ENCODE measurements around the gene TPH2.

TPH2 gene

GRCh38 chr12:72017054-72017651, 78.5 kb downstream of the TPH2 start:
- in situ Hi-C loops (cut with HindIII; ENCODE audit: low pct_ligation_motif_present, low pct_unique_long_range_greater_than_20kb, low sequenced_read_pairs): no loop called here
- peak; percentile 74 for DNase-seq

DNA sequence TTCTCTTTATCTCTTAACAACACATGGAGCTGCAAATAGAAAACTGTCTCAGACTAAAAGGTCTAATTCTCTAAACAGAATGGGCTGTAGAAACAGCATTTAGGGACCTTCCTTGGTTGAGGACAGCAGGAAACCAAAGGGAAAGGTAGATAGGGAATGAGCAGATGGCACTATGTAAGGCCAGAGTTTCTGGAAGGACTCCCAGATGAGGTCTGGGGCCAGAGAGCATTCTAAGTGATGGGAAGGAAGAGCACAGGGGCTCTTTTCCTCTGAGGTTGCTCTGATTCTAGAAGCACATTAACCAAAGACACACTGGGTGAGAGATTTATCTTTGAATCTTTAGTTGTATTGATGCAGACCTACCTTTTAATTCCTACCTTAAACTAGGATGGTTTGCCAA, 79.4 kb downstream of the TPH2 start:
- no peak for DNase-seq
- in situ Hi-C loops (cut with HindIII; ENCODE audit: low pct_ligation_motif_present, low pct_unique_long_range_greater_than_20kb, low sequenced_read_pairs): no loop called here

DNA sequence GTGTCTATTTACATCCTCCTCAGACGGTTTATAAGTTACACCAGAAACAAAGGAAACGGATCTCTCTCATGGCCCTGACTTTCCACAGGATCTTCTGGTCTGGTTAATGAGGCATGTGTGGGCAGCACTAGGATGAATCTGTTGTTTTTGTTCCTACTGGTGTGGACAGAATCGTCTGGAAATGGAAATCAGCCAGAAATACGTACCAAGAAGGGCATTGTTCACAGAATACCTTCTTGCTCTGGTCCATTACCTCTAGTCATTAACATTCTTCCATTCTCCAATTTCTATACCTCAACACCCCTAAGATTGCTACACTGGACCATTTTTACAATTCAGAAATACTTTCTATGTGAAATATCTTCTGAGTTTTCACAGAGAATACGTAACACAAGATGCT, 86.0 kb downstream of the TPH2 start:
- in situ Hi-C loops (cut with HindIII; ENCODE audit: low pct_ligation_motif_present, low pct_unique_long_range_greater_than_20kb, low sequenced_read_pairs): no loop called here
- no peak for DNase-seq

DNA sequence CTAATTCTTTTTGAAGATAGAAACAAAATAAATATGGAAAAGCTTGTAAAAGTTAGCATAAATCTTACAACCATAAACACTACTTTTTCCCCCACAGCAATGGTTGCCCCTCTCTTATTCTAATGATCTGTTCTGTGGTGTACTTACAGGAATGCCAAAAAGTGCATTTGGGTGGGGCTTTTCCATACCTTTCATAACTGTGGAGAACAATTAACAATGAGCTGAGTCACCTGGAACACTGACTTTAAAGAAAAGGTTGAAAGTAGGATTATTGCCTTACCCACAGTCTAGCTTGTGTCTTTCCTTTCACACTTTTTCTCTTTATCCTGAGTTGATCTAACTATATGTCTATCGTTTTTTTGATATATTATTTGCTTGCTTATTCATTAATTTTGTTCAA, 86.9 kb downstream of the TPH2 start:
- in situ Hi-C loops (cut with HindIII; ENCODE audit: low pct_ligation_motif_present, low pct_unique_long_range_greater_than_20kb, low sequenced_read_pairs): no loop called here
- DNase-seq: no peak

DNA sequence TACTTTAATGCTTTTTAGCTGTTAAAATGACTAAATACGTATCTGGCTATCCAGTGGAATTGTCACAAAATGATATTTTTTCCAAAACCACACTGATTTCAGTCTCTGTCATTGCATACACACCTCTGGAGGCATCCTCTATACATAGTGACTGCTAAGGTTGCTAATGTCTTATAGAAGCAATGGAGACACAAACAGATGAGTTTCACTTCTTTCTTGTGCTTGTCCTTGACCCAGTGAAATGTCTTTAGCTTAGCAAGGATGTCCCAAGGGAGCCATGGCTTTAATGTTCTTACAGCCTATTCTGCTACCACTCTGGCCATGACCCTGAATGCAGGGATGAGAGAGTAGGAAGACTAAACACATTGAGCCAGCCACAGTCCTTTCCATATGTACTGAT, 90.3 kb downstream of the TPH2 start:
- no peak for DNase-seq
- in situ Hi-C loops (cut with HindIII; ENCODE audit: low pct_ligation_motif_present, low pct_unique_long_range_greater_than_20kb, low sequenced_read_pairs): no loop called here

- in situ Hi-C loops (cut with HindIII; ENCODE audit: low pct_ligation_motif_present, low pct_unique_long_range_greater_than_20kb, low sequenced_read_pairs): no loop called here
- DNase-seq: no peak
These were observed 91.6 kb downstream of the TPH2 start for GRCh38 chr12:72030277-72030676.

DNA sequence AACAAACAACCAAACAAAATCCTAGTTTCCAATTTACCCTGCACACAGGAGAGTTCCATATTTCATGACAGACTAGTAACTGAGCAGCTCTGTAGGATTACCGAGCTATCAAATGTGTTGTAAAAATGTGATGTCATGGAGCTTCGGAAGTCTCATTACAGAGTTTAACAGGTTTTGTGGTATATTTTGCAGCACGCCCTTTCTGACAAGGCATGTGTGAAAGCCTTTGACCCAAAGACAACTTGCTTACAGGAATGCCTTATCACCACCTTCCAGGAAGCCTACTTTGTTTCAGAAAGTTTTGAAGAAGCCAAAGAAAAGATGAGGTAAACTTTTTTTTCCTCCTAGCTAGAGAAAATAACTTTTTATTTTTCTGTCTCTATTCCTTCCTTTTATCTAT, 92.4 kb downstream of the TPH2 start:
- in situ Hi-C loops (cut with HindIII; ENCODE audit: low pct_ligation_motif_present, low pct_unique_long_range_greater_than_20kb, low sequenced_read_pairs): no loop called here

DNA sequence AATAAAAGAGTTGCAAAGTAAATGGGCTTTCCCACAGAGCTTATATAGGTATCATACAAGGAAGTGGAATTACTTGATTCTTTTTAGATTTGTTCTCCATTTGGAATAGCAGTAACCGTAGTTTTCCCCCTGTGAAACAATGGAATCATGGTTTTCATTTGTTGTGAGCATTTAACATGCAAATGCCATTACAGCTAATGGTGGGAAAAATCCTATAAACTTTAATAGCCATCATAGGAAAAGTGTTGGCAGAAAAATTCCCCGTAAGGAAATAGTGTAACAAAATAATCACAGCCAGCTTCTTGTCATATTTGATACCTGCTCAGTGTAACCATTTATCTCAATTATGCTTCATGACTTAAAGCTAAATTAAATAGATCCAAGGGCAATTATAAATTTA, 95.3 kb downstream of the TPH2 start:
- in situ Hi-C loops (cut with HindIII; ENCODE audit: low pct_ligation_motif_present, low pct_unique_long_range_greater_than_20kb, low sequenced_read_pairs): no loop called here
- no peak for DNase-seq

More for the DNA sequence above, 92.4 kb downstream of the TPH2 start:
- no peak for DNase-seq

GRCh38 chr12:72035625-72036024, 97.0 kb downstream of the TPH2 start:
- no peak for DNase-seq
- in situ Hi-C loops (cut with HindIII; ENCODE audit: low pct_ligation_motif_present, low pct_unique_long_range_greater_than_20kb, low sequenced_read_pairs): no loop called here

- in situ Hi-C loops (cut with HindIII; ENCODE audit: low pct_ligation_motif_present, low pct_unique_long_range_greater_than_20kb, low sequenced_read_pairs): no loop called here
These were observed 97.7 kb downstream of the TPH2 start for GRCh38 chr12:72036393-72036792.

DNA sequence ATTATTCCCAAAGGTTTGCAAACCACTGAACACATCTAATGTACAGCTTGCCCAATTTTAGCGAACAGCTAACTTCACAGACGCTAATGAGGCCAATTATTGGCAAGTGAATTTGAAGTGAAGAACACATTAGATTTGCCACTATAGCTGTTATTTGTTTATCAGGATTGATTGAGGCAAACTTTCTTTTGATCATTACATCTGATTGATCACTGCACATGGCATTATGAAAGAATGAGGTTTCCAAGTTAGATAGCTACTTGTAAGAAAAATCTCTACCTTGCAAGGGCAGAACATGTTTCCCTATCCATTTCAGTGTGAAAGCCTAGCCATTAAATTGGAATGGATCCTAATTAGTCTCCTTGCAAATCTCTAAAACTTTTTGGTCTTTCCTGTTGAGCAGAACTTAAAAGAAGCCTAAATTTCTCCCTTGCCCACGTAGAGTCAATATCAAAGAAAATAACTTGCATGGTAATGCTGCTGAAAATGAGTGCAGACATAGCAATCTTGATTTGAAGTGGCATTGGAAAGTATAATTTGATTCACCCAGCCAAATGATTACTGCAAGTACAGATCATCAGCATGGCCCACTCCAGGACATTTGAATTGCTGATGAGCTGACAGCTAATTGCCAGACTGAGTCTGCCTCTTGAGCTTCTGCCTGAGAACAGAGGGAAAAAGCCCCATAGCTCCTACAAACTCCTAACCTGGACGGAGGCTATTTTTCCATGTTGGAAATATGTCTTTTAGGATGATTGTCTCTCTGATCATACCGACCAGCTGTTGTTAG, 98.6 kb downstream of the TPH2 start:
- no peak for DNase-seq
- in situ Hi-C loops (cut with HindIII; ENCODE audit: low pct_ligation_motif_present, low pct_unique_long_range_greater_than_20kb, low sequenced_read_pairs): no loop called here

More at GRCh38 chr12:72036393-72036792, 97.7 kb downstream of the TPH2 start:
- DNase-seq: no peak

DNA sequence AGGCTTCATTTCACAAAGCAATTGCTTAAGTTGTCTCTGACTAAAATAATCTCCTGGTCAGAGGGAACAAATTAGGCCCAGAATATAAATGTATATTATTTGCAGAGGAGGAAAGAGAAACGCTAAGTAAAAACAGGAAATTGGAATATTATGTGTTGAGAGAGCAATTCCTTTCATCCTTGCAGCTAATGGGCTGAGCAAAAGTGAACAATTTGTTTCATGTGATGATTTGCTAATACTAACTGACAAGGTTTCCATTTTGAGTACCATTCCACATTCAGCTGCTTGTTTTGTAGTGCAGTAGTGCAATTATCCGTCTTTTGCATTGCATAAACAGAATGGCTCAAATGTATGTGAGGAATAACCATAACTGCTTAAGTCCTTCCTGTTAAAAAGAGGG, 103.2 kb downstream of the TPH2 start:
- in situ Hi-C loops (cut with HindIII; ENCODE audit: low pct_ligation_motif_present, low pct_unique_long_range_greater_than_20kb, low sequenced_read_pairs): no loop called here
- no peak for DNase-seq

DNA sequence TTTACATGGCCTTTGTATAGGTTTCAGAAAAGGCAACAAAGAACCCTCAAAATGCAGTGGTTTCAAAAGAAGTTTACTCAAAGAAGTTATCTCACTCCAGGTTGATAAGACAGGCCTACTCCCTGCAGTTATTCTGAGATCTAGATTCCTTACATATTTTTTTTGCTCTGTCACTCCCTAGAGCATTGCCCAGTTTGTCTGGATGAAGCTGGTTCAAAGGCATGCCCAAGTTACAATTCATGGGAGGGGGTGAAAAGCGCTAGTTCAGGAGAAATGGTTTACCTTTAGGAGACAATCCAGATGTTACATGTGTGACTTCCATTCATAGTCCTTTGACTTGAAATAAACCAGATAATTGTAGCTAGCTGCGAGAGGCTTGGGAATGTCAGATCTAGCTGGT, 115.0 kb downstream of the TPH2 start:
- no peak for DNase-seq
- in situ Hi-C loops (cut with HindIII; ENCODE audit: low pct_ligation_motif_present, low pct_unique_long_range_greater_than_20kb, low sequenced_read_pairs): no loop called here

- DNase-seq: no peak
- in situ Hi-C loops (cut with HindIII; ENCODE audit: low pct_ligation_motif_present, low pct_unique_long_range_greater_than_20kb, low sequenced_read_pairs): no loop called here
These were observed 115.9 kb downstream of the TPH2 start for GRCh38 chr12:72054511-72054910.

DNA sequence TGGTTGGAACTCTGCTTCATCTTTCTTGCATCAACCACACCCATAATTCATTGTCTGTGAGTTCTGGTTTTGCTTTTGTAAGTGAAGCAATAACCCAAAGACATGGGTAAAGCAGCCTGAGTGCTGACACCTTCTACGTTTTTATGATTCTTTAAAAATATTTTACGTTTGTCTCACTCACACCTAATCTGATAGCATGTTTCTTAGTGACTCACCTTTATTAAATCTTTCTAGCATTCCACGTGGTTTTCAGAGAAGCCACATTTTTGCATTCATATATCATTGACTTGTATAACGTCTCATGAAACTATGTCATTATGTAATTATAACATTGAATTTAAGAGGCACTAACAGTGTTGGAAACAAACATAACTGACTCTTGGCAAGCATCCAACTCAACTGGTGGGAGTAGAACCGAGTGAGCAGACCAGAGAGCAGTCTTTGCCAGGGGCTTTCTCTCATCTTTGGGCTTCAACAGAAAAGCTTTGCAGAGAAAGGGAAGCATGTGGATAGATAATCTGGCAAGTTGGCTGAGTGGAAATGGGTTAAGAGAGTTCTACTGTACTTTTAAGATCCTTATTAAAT, 118.8 kb downstream of the TPH2 start:
- peak; percentile 11 for DNase-seq
- in situ Hi-C loops (cut with HindIII; ENCODE audit: low pct_ligation_motif_present, low pct_unique_long_range_greater_than_20kb, low sequenced_read_pairs): no loop called here

DNA sequence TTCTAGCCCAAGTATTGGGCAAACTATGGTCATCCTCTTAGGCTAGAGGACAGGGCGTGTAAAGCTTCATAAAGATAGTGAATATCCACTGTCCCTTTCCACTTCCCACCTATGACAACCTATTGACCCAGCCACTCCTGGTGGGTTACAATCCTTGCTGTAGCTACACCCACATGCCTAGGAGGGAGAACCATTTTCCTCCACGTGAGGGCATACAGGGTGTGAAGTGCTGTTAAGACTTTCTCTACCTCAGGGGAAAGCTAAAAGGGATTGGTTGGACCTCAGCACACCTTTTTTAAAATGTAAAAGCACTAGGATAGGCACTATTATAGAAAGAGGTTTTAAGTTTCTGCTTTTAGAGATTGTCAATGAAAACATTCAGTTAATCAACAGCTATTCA, 124.4 kb downstream of the TPH2 start:
- in situ Hi-C loops (cut with HindIII; ENCODE audit: low pct_ligation_motif_present, low pct_unique_long_range_greater_than_20kb, low sequenced_read_pairs): no loop called here
- DNase-seq: no peak

- no peak for DNase-seq
- in situ Hi-C loops (cut with HindIII; ENCODE audit: low pct_ligation_motif_present, low pct_unique_long_range_greater_than_20kb, low sequenced_read_pairs): no loop called here
These were observed 132.4 kb downstream of the TPH2 start for GRCh38 chr12:72071030-72071429.

GRCh38 chr12:72072592-72073212, 134.1 kb downstream of the TPH2 start:
- no peak for DNase-seq
- in situ Hi-C loops (cut with HindIII; ENCODE audit: low pct_ligation_motif_present, low pct_unique_long_range_greater_than_20kb, low sequenced_read_pairs): no loop called here

DNA sequence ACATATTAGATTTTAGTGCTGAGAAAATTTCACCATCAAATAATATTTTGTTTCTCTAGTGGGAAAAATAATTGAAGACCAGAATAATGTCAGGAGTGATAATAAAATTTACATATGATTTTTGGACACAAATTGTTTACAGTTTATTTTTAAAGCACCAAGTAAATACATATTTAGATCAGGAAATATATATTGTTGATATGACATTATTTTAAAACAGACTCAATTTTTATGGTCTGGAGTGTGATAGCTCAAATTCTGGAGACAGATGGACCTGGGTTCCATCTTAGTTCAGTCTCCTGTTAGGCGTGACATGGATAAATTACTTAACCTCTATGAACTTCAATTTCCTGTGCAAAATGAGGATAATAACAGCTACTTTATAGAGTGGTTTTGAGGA, 135.4 kb downstream of the TPH2 start:
- in situ Hi-C loops (cut with HindIII; ENCODE audit: low pct_ligation_motif_present, low pct_unique_long_range_greater_than_20kb, low sequenced_read_pairs): no loop called here
- no peak for DNase-seq

GRCh38 chr12:72074956-72075355, 136.3 kb downstream of the TPH2 start:
- in situ Hi-C loops (cut with HindIII; ENCODE audit: low pct_ligation_motif_present, low pct_unique_long_range_greater_than_20kb, low sequenced_read_pairs): no loop called here
- DNase-seq: no peak

Data from ACHN (cell line).